Measurements from ENCODE around the gene KAT14.
"Not testable (repeated sequence)": the region's sequence is repeated elsewhere in the genome, so short reads cannot be mapped to it uniquely, and the experiment has no call there.

The KAT14 gene

DNA sequence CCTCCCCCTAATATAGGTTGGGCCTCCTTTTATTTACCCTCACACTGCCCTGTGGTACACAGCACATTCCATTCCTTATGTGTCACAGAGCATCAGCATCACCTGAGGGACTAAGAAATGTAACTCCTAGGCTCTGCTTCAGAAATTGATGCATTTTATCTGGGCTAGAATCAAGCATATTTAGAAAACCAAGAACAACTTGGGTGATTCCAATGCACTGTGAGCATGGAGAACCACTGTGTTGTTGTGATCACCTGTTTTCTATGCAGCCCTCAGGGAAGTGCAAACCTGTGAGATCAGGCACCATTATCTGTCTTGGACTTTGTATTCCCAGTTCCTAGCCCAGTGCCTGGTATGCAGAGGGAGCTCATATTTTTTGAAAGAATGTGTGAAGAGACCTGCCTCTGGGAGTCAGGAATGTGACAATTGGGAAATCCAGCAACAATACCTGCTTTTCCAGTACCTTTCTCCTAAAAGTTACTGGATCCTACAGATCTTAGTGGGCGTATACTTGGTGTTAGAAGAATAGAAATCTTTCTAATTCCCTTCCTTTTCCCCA is 7.0 kb downstream of the KAT14 start:
- intact Hi-C loops (cut with DNase I) = no loop called here
- DNase-seq = no peak

DNA sequence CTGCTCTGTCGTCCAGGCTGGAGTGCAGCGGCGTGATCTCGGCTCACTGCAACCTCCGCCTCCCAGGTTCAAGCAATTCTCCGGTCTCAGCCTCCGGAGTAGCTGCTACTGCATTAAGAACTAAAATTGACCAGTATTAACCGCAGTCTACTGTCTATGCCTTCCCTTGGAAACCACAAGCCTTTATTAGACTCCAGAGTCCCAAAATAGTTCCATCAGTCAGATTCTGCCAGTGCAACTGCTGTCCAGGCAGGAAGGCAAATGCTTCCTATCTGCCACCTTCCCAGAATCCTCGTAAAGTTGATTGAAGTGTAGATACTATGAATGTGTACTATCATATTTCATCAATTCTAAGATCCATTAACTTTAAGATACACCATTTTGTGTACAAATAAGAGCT is 16.7 kb downstream of the KAT14 start:
- no peak for DNase-seq

DNA sequence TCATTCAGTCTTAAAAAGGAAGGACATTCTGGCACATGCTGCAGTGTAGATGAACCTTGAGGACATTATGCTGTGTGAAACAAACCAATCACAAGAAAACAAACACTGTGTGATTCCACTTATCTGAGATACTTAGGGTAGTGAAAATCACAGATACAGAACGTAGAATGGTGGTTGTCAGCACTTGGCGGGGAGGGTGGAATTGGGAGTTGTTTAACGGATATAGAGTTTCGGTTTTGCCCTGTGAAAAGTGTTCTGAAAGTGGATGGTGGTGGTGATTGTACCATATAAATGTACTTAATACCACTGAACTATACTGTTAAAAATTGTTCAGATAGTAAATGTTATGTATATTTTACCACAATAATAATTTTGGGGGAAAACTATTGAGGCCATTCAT is 18.4 kb downstream of the KAT14 start:
- no peak for DNase-seq
- intact Hi-C loops (cut with DNase I) = no loop called here

More for the DNA sequence above, 16.7 kb downstream of the KAT14 start:
- intact Hi-C loops (cut with DNase I) = no loop called here

DNA sequence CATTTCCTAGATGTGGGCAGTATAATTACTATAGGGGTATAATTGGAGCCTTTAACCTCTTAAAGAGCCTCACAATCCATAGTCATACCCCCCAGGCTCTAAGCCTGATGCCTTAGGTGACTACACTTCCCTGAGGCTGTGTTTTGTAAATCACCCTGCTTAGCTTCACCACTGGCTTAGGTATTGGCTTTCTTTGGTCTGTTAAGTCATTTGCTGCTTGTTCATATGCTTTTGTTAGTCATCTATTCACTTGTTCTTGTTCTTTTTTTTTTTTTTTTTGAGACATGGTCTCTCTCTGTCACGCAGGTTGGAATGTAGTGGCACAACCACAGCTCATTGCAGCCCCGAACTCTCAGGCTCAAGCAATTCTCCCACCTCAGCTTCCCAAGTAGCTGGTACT is 26.7 kb downstream of the KAT14 start:
- intact Hi-C loops (cut with DNase I) = no loop called here
- DNase-seq = no peak

DNA sequence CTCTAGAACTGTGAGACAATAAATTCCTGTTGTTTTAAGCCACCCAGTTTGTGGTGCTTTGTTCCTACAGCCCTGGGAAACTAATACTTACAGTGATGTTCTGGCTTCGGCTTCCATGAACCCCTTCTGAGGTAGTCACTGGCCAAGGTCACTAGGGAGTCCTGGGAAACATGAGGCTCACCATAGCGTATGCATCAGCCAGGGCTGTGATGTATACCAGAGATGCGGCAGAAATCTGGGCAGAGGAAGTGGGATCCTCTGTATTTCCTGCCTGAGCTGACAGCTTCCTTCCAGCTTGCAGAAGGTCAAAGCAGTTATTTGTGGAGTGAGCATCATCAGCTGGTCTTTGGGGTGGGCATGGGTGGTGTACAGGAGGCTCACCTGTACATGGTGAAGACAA is 27.9 kb downstream of the KAT14 start:
- no peak for DNase-seq
- intact Hi-C loops (cut with DNase I) = no loop called here

DNA sequence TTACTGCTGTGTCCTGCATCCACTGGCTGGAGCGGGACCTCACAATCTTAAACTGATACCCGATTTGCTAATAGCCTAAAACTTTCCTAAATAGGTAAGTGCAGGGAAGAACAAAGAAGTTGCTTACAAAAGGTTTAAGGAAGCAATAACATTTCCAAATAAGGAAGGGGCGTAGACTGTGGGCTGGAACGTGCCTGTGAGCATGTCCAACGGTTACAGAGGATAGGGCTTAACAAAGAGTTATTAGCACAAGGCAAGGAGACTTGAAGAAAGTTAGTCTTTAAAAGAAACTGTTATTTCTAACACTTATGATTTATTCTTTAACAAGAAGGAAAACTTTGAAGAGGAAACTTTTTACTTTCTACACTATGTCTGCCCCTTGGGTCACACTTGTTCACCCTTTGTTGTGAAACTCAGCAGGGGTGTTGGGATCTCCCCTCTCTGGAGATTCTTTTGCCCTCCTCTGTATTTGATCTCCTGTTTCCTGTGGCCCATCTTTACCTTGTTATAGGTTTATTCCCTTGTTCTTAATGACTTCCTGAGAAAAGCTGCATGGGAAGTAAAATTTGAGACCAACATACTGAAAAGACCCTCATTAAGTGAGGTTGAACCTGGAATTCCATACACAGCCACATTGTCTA is 28.7 kb downstream of the KAT14 start:
- DNase-seq = no peak
- intact Hi-C loops (cut with DNase I) = no loop called here

DNA sequence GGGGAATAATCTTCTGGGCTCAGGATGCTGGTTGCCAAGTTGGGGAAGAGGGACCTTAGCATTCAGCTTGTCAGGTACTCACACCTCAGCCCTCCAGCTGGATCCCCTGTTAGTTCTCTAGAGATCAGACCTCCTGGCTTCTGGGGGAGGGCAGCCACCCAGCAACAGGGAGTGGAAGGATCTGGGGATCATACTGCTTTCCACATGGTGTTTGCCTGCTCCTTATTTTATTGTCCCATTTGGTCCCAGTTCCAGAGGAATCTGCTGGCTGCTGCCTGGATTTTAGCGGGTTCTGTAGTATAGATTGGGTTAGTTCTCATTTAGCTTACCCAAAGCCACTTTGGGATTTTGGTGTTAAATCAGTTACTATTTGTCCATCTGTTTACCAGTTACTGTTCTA is 29.3 kb downstream of the KAT14 start:
- intact Hi-C loops (cut with DNase I) = no loop called here
- no peak for DNase-seq

DNA sequence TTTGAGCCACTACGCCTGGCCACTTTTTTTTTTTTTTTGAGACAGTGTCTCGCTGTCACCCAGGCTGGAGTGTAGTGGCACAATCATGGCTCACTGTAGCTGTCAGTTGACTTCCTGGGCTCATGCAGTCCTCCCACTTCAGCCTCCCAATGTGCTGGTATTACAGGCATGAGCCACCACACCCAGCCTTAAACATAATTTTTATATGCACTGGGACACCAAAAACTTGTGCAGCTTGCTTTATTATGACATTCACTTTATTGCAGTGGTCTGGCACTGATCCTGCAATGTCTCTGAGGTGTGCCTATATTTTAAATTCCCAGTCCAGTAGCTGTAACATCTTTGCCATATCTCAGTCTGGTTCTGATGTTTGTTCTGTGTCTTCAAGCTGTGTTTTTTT is 34.7 kb downstream of the KAT14 start:
- no peak for DNase-seq
- intact Hi-C loops (cut with DNase I) = no loop called here

DNA sequence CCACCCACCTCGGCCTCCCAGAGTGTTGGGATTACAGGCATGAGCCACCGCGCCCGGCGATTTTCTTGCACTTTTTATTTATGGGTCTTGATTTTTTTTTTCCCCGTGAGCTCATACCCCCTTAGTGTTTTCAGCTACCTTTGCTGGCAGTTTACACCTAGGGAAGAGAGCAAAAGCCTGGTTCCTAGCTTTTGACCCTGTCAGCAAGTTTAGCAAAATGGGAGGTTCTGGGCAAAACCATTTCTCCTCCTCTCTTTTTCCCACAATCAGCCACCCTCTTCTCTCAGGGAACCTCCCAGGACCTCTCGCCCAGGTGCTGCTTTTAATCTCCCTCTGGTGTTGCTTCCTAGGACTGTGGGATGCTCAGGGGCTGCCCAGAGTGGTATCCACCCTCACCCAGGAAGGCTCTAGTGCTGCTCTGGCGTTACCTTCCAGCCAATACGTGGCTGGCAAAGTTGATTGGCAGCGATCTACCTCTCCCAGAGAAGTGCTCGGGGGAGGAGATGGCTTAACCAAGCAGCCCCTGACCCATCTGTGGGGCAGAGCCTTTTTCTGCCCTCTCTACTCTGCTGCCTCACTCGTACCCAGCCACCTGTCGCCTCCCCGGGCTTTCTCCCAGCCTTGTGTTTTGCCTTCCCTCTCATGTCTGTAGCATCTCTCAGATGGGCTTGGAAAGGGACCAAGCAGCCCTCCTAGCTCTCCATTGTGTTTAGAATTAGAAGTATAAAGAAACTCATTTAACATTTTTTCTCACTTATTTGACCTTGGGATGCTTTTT is 37.4 kb downstream of the KAT14 start:
- intact Hi-C loops (cut with DNase I) = no loop called here

DNA sequence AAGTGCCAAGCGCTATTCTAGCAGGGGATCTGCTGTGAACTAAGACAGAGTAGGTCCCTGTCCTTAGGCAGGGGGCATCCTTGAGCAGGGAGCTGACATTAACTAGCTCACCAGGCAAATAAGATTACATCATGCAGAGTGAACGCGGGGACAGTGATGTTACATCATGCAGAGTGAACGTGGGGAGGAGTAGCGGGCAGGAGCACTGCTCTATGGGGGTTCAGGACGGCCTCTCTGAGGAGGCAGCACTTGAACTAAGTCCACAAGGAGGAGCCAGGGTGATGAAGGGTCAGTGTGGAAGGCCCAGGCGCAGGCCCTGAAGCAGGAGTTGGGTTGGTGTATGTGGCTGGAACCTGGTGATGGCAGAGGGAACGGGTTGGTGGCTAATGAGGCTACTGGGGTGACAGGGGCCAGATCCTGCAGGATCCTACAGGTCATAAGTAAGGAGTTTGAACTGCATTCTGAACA is 38.7 kb downstream of the KAT14 start:
- intact Hi-C loops (cut with DNase I) = no loop called here
- peak in 1 of 10 donors; percentile 35 for DNase-seq

More for the DNA sequence above, 37.4 kb downstream of the KAT14 start:
- peak in 1 of 10 donors; percentile 52 for DNase-seq

DNA sequence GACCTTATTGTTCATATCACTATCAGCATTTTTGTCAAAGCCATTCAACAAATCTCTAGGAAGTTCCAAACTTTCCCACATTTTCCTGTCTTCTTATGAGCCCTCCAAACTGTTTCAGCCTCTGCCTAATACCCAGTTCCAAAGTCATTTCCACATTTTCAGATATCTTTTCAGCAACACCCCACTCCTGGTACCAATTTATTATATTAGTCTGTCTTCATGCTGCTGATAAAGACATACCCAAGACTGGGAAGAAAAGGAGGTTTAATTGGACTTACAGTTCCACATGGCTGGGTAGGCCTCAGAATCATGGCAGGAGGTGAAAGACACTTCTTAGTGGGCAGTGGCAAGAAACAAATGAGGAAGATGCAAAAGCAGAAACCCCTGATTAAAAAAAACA is 42.7 kb downstream of the KAT14 start:
- DNase-seq; intact Hi-C loops (cut with DNase I): not testable (repeated sequence)

DNA sequence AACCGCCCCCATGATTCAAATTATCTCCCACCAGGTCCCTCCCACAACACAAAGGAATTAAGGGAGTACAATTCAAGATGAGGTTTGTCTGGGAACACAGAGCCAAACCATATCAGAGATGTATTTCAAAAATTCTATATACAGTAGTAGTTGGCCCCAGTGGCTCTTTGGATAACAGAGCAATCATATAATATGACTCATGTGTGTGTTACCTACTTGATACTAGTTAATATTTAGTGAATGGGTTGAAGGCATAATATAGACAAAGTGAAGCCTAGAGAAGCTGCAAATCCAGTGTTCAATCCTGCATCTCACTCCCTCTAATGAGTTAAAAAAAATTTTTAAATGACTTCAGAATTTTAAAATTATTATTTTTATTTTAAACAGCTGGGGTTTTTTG is 43.2 kb downstream of the KAT14 start:
- intact Hi-C loops (cut with DNase I) = no loop called here
- DNase-seq = no peak

DNA sequence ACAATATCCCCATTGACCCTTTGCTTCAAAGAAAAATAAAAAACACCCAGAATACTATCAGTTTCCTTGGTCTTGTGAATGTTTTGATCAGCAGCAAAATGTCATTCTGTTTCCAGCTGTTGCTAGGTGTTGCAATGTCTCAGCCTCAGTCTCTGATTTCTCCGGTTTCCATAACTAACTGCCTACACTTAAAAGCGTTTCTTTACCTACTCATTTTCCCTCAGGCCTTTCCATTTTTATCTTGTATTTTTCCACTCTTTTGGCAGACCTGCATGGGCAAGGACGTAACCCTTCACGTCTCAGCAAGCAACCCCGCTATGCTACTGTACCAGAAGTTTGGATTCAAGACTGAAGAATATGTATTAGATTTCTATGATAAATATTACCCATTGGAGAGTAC is 49.4 kb downstream of the KAT14 start:
- intact Hi-C loops (cut with DNase I) = no loop called here
- no peak for DNase-seq

DNA sequence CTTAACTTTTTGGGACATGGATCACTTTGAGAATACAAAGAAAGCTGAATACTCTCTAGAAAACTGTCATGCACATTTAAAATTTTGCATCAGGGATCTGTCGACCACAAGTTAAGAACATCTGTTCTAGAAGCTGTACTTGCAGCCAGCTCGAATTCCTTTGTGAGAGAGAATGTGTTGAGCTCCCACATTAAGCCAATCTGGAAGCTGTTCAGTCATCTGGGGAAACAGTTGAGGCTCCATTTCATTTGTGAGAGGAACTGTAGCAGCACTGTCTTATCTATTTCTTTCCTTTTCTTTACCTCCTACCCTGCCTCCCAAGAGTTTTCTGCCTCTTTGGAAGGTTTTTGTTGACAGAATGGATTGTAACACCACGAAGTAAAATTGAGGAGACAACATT is 50.8 kb downstream of the KAT14 start:
- DNase-seq = no peak

DNA sequence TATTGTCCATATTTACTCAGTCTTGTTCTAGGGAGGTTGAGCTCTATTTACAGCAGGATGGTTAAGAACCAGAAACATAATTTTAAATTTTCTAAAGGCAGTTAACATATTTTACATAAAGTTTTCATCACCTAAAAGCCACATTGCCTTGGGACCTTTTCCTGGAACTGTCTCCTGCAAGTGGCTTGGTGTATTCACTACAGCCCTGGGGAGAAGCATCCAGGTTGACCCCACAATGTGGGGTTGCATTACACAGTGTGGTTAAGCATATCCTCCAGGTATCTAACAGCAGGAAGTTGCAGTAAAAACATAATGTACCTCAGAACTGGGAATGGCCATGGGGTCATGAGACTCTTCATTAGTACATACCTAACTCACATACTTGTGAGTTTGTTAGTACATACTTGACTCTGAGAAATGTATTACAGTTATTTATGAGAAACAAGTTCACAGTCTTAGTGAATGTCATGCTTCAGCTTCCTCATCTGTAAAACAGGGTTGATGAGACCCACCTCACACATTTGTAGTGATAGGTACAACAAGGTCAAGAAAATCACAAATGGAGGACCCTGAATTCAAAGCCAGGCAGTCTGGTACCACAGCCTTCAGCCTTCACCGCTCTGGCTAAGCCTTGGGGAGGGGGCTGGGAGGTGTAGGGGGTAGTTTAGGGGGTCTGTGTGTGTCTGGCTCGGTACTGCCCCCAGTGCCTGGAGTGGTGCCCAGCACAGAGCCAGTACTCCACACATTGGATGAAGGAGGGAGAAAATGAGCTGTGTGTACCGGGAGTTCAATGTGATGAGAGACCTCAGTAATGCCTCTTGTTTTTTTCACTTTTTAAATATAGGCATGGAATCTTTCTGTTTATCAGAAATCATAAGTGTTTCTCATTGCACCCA is 52.9 kb downstream of the KAT14 start:
- intact Hi-C loops (cut with DNase I) = no loop called here
- peak in 1 of 10 donors; percentile 31 for DNase-seq

More for the DNA sequence above, 50.8 kb downstream of the KAT14 start:
- intact Hi-C loops (cut with DNase I) = no loop called here

DNA sequence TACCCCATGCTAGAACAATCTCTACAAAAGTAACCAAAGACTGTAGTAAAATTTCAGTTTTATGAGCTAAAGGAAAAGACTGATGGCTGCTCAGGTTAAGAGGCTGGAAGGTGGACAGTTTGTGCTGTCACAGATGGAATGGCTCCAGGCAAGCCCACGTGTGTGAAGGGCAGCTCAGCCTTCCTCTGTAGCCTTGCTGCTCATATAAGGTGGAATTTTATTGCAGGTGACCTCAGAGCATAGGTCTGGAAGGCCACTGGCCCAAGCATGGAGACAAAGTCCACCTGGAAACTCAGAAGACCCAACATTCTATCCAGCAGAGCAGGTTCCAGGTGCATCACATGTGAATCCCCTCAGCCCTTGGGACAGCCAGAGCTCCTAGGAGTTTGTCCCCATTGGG is 53.6 kb downstream of the KAT14 start:
- peak in 1 of 10 donors; percentile 20 for DNase-seq
- intact Hi-C loops (cut with DNase I) = no loop called here

DNA sequence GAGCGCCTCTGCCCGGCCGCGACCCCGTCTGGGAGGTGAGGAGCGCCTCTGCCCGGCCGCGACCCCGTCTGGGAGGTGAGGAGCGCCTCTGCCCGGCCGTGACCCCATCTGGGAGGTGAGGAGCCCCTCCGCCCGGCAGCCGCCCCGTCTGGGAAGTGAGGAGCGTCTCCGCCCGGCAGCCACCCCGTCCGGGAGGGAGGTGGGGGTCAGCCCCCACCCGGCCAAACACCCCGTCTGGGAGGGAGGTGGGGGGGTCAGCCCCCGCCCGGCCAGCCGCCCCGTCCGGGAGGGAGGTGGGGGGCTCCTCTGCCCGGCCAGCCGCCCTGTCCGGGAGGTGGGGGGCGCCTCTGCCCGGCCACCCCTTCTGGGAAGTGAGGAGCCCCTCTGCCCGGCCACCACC is 56.8 kb downstream of the KAT14 start:
- intact Hi-C loops (cut with DNase I) = not testable (repeated sequence)
- DNase-seq = peak in 1 of 10 donors; percentile 49

DNA sequence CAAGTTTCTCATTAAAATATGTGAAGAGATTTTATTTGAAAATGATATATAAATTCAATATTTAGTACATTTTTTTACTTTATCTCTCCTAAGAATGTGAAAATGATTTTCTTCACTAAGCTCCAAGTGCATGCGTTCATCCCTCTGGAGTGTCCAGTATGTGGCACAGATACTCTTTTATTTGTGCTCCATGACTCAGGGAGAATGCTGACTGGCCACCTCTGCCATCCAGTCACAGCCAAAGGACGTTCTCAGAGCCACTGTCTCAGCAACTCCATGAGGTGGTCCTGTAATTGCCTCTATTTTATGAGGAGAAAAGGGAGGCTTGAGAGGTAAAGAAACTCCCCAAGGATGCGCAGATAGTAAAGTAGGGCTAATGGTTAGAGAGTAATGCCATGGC is 58.3 kb downstream of the KAT14 start:
- DNase-seq = no peak
- intact Hi-C loops (cut with DNase I) = no loop called here

DNA sequence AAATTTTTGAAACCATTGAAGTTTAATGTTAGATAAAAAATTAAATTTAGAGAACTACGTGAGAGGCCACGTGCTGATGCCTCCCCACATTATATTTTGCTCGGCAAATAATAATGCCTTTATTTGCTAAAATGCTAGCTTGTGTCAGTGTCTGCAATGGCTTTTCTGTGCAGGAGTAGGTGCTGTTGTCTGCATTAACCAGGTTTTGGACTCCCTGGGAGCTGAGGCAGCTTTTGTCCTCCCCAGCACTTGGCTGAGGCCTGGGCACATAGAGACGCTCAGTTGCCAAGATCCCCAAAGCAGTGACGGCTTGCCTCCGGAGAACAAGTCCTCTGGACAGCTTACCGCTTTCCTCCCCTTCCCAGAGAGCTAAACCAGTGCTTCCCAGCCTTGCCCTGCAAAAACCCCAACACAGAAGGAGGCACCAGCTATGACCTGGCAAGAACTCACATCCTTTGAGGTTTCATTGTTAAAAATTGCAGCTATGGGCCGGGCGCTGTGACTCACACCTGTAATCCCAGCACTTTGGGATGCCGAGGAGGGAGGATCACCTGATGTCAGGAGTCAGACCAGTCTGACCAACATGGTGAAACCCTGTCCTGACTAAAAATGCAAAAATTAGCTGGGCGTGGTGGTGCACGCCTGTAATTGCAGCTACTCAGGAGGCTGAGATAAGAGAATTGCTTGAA is 59.9 kb downstream of the KAT14 start:
- intact Hi-C loops (cut with DNase I) = no loop called here
- DNase-seq = peak in 1 of 10 donors; percentile 27

DNA sequence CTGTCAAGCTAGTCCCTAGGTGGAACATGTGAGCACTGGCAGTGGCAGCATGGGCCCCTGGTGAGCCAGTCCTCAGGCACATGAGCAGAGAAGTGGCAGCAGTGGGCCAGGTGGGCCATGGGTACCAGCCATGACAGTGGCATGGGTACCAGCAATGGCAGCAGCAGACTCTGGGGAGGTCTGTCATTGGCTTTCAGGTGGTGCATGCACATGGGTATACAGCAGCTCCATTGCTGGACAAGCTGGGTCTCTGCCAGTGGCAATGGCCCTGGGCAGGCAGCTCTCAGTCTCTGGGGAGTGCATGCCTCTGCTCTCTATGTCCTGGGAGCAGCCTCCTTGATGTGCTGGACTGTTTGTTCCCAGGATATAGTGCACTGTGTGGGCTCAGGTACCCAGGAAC is 65.3 kb downstream of the KAT14 start:
- intact Hi-C loops (cut with DNase I) = no loop called here
- DNase-seq = peak in 1 of 10 donors; percentile 55

Data from posterior cingulate gyrus (tissue), 11 donors.